Omental fat pad (tissue), 4 donors: ENCODE data around the gene SLCO3A1. TPM values are rescaled to one million over a fixed set of nuclear protein-coding genes. Genes with fewer than 3 reads are reported as not detected.

ENCODE experiments used
- ATAC-seq: fragments of 150-250 bp; one replicate; pipeline ENCODE4 v1.9.1; 2016; ENCODE audit warnings: mild to moderate bottlenecking, moderate library complexity; ENCODE audit not compliant: low FRiP score
- DNase-seq: peaks from one replicate; pipeline ENCODE4 v3.0.0-alpha.2; 2019; ENCODE audit warnings: low spot score
- total RNA-seq, 4 donors: library from RNA; depleted of rRNA; stranded (reverse); fragments of >200 nt; gene quantifications; one replicate each; pipeline ENCODE4 v1.1.0, GENCODE V29; 2016
- TF ChIP-seq, protein P1 (sequence below), 3 donors: fragments of 450-650 bp; IDR thresholded peaks; one replicate each; pipeline ENCODE4 v1.5.1; 2016 to 2017; ENCODE audit warnings: antibody characterized with exemption in 3 of 3, mild to moderate bottlenecking in 3 of 3, moderate library complexity in 2 of 3

Gene SLCO3A1
- total RNA-seq, 4 donors from 2014 or later = 12.3 to 21.8 (median 14.8) TPM

DNA sequence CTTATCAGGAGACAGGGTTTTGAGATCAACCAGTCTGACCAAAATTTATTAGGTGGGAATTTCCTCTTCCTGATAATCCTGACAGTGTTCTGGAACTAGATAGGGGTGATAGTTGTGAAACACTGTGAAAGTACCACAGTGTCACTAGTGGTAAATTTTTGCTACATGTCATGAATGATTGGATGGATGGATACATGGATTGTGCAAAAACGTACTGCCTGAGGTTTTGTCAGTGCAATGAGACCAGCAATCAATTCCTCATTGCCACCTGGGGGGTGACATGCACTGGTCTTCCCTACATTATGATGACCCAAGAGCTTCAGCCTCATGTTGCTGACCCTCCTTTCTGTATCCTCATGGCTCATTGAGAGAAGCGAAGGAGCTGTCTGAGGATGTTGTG, 123.5 kb downstream of the SLCO3A1 start:
- TF ChIP-seq, protein P1, sequence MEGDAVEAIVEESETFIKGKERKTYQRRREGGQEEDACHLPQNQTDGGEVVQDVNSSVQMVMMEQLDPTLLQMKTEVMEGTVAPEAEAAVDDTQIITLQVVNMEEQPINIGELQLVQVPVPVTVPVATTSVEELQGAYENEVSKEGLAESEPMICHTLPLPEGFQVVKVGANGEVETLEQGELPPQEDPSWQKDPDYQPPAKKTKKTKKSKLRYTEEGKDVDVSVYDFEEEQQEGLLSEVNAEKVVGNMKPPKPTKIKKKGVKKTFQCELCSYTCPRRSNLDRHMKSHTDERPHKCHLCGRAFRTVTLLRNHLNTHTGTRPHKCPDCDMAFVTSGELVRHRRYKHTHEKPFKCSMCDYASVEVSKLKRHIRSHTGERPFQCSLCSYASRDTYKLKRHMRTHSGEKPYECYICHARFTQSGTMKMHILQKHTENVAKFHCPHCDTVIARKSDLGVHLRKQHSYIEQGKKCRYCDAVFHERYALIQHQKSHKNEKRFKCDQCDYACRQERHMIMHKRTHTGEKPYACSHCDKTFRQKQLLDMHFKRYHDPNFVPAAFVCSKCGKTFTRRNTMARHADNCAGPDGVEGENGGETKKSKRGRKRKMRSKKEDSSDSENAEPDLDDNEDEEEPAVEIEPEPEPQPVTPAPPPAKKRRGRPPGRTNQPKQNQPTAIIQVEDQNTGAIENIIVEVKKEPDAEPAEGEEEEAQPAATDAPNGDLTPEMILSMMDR (IDR thresholded peaks at IDR 0.05) = no peak
- DNase-seq = no peak
- ATAC-seq = no peak

DNA sequence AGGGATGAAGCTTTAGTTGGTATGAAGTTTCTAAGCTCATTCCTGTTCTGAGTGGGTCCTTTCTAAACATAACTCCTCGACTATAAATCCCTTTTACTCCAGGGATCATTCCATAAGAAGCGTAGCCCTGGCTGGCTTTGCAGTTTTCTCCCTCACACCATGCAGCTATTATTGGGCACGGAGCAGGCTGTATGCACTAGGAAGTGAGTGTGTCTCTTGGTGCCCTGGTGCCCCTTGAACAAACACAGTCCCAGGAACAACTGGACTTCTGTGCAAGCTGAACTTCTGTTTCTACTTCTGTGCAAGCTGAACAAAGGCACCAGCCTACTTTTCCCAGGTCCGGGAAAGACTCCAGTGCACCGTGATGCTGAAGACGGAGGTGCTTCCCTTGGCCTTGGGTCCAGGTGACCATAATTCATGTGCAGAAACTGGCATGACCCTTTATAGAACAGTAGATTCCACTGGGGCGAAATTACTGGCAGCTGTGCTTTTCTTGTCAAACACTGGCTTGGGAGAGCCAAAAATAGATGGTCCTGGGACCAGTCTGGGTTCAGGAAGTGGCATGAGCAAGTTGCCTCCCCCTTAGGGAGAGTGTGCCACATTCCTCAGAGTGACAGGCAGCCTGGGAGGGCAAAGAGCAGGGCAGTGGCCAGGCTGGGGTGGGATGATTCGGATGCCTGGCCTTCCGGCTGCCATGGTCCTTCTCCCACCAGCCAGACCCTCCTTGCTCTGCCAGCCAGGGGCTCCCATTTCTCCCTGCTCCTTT, 127.2 kb downstream of the SLCO3A1 start:
- TF ChIP-seq, protein P1 (IDR thresholded peaks at IDR 0.05) = no peak
- ATAC-seq = no peak
- DNase-seq = no peak

DNA sequence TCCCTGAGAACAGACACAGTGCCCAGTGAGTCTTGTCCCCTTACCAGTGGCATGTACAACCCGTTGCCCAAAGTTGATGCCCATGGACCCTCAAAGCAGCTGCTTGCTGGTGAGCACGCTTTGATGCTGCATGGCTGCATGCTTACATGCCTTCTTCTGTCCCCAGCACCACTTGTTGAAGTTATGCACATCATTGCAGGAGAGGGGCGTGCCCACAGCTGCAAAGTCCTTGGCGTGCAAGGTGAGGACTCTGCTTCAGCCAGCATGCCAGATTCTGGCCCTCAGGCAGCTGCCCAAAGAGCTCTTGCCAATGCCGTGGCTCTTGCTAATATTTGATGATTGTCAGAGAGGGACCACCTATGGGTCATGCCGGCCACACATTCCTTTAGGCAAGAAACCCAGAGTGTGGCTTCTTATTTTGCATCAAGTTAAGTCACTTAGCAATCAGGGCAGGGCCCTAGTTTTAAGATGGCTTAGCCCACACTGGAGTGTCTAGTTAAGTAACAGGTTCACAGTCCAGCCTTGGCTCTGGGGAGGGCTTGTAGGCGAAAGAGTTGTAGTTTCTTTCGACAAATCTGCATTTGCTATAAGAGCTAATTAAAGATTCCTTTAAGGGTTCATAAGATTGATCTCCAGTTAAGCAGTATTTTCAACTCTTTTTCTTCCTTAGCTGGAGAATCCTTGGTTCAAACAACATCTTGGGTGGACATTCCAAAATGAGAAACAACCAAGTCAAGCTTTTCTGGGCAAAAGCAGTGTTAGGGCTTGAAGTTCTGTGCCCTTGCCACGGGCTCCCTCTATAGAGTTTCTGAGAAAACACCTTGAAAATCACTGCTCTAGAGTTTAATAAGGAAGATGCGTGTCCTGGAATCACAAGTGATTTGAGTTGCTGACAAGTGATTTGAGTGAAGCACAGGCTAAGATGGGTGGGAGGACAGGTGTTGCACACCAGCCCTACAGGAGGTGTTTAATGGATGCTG, 128.6 kb downstream of the SLCO3A1 start:
- ATAC-seq = no peak
- DNase-seq = no peak
- TF ChIP-seq, protein P1 (IDR thresholded peaks at IDR 0.05) = no peak

DNA sequence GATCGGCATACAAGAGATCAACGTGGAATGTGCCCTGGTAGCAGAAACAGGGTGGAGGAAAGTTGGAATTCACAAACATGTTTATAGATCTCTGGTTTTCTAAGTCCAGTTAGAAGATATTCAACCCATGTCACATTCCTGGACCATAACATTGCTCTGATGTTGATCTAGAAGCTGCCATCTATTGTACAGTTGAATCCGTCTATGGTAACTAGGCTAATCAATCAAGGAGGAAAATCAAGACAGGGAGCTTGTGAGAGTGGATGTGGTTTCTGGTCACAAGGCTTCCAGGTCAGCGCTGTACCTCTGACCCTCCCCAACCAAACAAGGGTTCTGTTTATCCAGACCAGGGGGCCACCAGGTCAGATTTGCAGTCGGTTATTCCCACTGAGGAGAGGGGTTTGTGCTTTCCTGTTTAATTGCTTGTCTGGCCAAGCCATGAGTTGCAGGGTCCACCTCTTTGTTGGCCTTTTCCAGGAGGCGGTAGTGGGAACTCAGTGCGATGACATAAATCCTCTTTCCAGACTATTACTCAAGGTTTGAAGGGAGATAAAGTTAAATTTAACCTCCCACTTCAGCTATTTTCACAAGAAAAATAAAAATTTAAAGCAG, 130.3 kb downstream of the SLCO3A1 start:
- TF ChIP-seq, protein P1 (IDR thresholded peaks at IDR 0.05) = no peak
- ATAC-seq (peak; percentile 21), DNase-seq (no peak)

DNA sequence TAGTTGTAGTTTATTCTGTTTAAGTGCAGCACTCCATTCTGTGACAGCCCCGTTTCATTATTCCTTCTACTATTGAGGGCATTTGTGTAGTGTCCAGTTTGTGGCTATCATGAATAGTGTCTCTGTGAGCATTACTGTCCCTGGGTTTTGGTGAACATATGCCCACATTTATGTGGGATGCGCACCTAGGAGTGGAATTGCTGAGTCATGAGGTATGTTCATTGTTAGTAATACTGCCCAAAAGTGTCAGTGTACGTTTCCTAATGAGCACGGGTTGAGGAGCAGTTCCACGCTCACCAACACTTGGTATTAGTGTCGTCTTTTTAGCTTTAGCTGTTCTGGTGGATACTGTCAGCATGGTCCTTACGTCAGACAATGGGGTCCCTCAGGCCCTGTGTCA, 131.8 kb downstream of the SLCO3A1 start:
- DNase-seq = no peak
- TF ChIP-seq, protein P1 (IDR thresholded peaks at IDR 0.05) = no peak
- ATAC-seq = no peak

DNA sequence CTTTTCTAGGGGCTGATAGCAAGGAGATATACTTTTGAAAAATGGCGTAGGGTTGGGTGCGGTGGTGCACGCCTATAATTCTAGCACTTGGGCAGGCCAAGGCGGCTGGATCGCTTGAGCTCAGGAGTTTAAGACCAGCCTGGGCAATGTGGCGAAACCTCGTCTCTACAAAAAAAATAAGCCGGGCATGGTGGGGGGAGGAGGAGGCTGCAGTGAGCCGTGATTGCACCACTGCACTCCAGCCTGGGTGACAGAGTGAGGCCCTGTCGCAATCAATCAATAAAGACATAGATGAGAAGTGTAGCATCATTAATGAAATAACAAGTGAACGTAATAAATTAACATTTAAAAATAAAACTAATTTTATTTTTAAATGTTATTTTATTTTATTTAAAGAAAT, 134.6 kb downstream of the SLCO3A1 start:
- DNase-seq = no peak
- TF ChIP-seq, protein P1 (IDR thresholded peaks at IDR 0.05) = no peak
- no peak for ATAC-seq
